ENCODE data around the gene FBXO24. TPM values are rescaled to one million over a fixed set of nuclear protein-coding genes. Genes with fewer than 3 reads are reported as not detected.
"Not testable (repeated sequence)": the region's sequence is repeated elsewhere in the genome, so short reads cannot be mapped to it uniquely, and the experiment has no call there.

Gene FBXO24
- total RNA-seq, 2 donors from 2014 or later, result 2.3 to 9.7 TPM

DNA sequence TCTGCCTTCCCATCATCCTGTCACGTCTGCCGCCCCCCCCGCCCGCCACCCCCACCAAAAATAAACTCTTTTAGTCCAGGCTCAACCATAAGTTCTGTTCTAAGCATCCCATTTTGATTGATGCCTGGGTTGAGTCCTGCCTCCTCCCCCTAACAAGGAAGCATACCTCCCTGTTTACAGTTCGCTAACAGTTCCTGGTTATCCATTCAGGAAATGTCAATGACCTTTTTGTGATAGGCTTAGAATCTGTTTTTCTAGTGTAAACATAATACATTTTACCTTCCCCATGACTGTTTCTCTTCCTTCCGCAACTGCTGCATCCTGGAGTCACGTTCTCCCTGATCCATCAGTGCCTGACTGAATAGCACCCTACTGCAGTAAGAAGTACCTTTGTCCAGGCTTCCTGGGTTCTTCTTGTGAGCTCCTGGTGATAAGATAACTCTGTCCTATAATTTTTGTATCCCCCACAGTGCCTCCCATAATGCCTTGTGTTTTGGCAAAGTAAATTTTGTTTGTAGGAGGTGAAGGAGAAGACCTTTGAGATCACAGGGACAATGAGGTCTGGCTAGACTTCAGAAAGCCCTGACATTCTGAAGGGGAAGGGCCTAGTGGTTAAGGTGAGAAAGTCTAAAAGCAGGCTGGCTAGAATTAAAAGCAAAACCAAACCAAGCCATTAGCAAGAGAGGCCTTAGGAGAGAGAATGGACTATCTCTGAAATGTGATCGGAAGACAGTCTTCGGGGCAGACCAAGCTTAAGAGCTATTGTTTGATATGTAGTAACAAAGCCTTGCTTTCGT is 39.8 kb upstream of the FBXO24 start:
- H3K4me1 ChIP-seq (replicated peaks), result peaks cover 44% of the 10 kb centered on the region
- WGBS, result 34% methylated on average over 10 of the region's 10 CpGs
- H3K36me3 ChIP-seq, result no peaks in the 10 kb centered on the region
- DNase-seq (ENCODE audit: low spot score), result no peak
- H3K9me3 ChIP-seq, result no peaks in the 10 kb centered on the region
- H3K4me3 ChIP-seq, result no peak overlapping the region
- TF ChIP-seq CTCF (IDR thresholded peaks at IDR 0.05) (no peak), POLR2AphosphoS5 (IDR thresholded peaks at IDR 0.05) (no peak), POLR2A (IDR thresholded peaks at IDR 0.05) (no peak)
- H3K27ac ChIP-seq, result peak overlapping the region; percentile 93 to 94
- intact Hi-C loops (cut with DNase I), result no loop called here
- H3K27me3 ChIP-seq (replicated peaks; ENCODE audit: insufficient read depth), result no peaks in the 10 kb centered on the region

- peaks cover 44% of the 10 kb centered on the region for H3K4me1 ChIP-seq (replicated peaks)
- intact Hi-C loops (cut with DNase I), result no loop called here
- no peak overlapping the region for H3K4me3 ChIP-seq
- H3K9me3 ChIP-seq, result no peaks in the 10 kb centered on the region
- DNase-seq (ENCODE audit: low spot score), result no peak
- peak overlapping the region; percentile 93 to 94 for H3K27ac ChIP-seq
- H3K36me3 ChIP-seq, result no peaks in the 10 kb centered on the region
- no peaks in the 10 kb centered on the region for H3K27me3 ChIP-seq (replicated peaks; ENCODE audit: insufficient read depth)
- TF ChIP-seq POLR2AphosphoS5 (IDR thresholded peaks at IDR 0.05) (no peak), POLR2A (IDR thresholded peaks at IDR 0.05) (no peak), CTCF (IDR thresholded peaks at IDR 0.05) (no peak)
- WGBS, result 30% methylated on average over 9 of the region's 9 CpGs
Measured at GRCh38 chr7:100546926-100547800, 39.0 kb upstream of the FBXO24 start.

- Histone ChIP-seq H3K27me3 (replicated peaks; ENCODE audit: insufficient read depth) (no peaks in the 10 kb centered on the region), H3K27ac (peak overlapping the region; percentile 93 to 94), H3K36me3 (no peaks in the 10 kb centered on the region), H3K4me1 (replicated peaks) (peaks cover 44% of the 10 kb centered on the region), H3K4me3 (no peak overlapping the region), H3K9me3 (no peaks in the 10 kb centered on the region)
- WGBS, result 9% methylated on average over 2 of the region's 2 CpGs
- intact Hi-C loops (cut with DNase I), result no loop called here
- no peak for DNase-seq (ENCODE audit: low spot score)
- peak; percentile 34 for TF ChIP-seq POLR2AphosphoS5 (IDR thresholded peaks at IDR 0.05)
- peak in 2 of 4 experiments; percentile 16 to 25 for TF ChIP-seq CTCF (IDR thresholded peaks at IDR 0.05)
- no peak for TF ChIP-seq POLR2A (IDR thresholded peaks at IDR 0.05)
Measured at GRCh38 chr7:100547872-100548271, 38.3 kb upstream of the FBXO24 start.

- Histone ChIP-seq H3K4me1 (replicated peaks) (peaks cover 44% of the 10 kb centered on the region), H3K27ac (peak overlapping the region; percentile 93 to 94)
- WGBS, result 79% methylated on average over 5 of the region's 5 CpGs
- intact Hi-C loops (cut with DNase I); H3K4me3 ChIP-seq; H3K36me3 ChIP-seq; H3K9me3 ChIP-seq; DNase-seq (ENCODE audit: low spot score); H3K27me3 ChIP-seq (replicated peaks; ENCODE audit: insufficient read depth): not testable (repeated sequence)
Measured at GRCh38 chr7:100548446-100548845, 37.7 kb upstream of the FBXO24 start.

- TF ChIP-seq POLR2A (IDR thresholded peaks at IDR 0.05) (no peak), POLR2AphosphoS5 (IDR thresholded peaks at IDR 0.05) (no peak), CTCF (IDR thresholded peaks at IDR 0.05) (no peak)
- Histone ChIP-seq H3K27me3 (replicated peaks; ENCODE audit: insufficient read depth) (no peaks in the 10 kb centered on the region), H3K4me3 (no peak overlapping the region), H3K4me1 (replicated peaks) (peaks cover 9% of the 10 kb centered on the region), H3K9me3 (no peaks in the 10 kb centered on the region), H3K27ac (no peak overlapping the region), H3K36me3 (peaks cover 0 to 11% of the 10 kb centered on the region in 2 donors)
- DNase-seq (ENCODE audit: low spot score), result no peak
- WGBS, result 98% methylated on average over 2 of the region's 2 CpGs
- intact Hi-C loops (cut with DNase I), result no loop called here
Measured at GRCh38 chr7:100552532-100552931, 33.6 kb upstream of the FBXO24 start.

All from prostate gland (tissue), 2 donors.